ENCODE data around the gene GLRA1.

The GLRA1 gene

DNA sequence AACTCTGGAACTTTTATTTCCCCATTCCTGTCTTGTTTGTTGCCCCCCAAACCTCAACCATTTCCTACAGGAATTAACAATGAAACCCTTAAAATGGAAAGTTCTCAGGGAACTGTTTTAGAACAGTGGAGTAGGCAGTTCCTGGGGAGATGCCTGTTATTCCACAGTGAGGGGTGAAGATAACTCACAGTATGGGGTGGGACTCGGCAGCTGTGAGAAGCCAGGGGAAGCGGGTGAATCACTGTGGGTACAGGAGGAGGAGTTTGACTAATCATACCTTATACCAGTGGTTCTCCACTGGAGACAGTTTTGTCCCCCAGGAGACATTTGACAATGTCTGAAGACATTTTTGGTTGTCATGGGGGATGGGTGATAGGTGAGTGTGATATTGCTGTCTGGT, 36.9 kb upstream of the GLRA1 start:
- DNase-seq (ENCODE audit: low read depth): no peak
- H3K4me3 ChIP-seq (ENCODE audit: low read depth, low read length): no peak overlapping the region
- TF ChIP-seq MAX (IDR thresholded peaks at IDR 0.05; ENCODE audit: low read depth, low read length): no peak

- no peak for DNase-seq (ENCODE audit: low read depth)
- H3K4me3 ChIP-seq (ENCODE audit: low read depth, low read length): no peak overlapping the region
- TF ChIP-seq MAX (IDR thresholded peaks at IDR 0.05; ENCODE audit: low read depth, low read length) (no peak), MYC (IDR thresholded peaks at IDR 0.05; ENCODE audit: low read depth, low read length) (no peak), POLR2A (IDR thresholded peaks at IDR 0.05; ENCODE audit: extremely low read depth, insufficient read length) (no peak)
- TF ChIP-seq, protein P1, sequence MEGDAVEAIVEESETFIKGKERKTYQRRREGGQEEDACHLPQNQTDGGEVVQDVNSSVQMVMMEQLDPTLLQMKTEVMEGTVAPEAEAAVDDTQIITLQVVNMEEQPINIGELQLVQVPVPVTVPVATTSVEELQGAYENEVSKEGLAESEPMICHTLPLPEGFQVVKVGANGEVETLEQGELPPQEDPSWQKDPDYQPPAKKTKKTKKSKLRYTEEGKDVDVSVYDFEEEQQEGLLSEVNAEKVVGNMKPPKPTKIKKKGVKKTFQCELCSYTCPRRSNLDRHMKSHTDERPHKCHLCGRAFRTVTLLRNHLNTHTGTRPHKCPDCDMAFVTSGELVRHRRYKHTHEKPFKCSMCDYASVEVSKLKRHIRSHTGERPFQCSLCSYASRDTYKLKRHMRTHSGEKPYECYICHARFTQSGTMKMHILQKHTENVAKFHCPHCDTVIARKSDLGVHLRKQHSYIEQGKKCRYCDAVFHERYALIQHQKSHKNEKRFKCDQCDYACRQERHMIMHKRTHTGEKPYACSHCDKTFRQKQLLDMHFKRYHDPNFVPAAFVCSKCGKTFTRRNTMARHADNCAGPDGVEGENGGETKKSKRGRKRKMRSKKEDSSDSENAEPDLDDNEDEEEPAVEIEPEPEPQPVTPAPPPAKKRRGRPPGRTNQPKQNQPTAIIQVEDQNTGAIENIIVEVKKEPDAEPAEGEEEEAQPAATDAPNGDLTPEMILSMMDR (IDR thresholded peaks at IDR 0.05; ENCODE audit: low read depth, low read length): no peak
Measured at GRCh38 chr5:151958111-151958510, 33.5 kb upstream of the GLRA1 start.

DNA sequence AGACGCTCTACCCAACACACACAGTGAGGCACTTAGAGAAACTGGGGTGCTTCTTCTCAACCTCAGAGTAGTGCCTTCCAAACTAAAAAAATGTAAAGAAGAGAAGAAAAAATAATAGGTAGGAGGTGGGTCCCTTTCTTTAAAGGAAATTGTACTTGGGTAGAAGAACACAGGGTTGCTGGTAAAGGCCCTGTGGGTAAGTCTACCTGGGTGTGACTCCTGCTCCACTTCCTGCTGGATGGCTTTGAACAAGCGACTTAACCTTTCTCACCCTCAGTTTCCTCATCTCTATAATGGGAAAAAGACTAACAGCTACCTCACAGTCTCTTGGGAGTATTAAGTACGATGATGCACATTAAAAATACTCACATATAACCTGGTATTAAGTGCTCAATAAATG, 32.1 kb upstream of the GLRA1 start:
- H3K4me3 ChIP-seq (ENCODE audit: low read depth, low read length): no peak overlapping the region

DNA sequence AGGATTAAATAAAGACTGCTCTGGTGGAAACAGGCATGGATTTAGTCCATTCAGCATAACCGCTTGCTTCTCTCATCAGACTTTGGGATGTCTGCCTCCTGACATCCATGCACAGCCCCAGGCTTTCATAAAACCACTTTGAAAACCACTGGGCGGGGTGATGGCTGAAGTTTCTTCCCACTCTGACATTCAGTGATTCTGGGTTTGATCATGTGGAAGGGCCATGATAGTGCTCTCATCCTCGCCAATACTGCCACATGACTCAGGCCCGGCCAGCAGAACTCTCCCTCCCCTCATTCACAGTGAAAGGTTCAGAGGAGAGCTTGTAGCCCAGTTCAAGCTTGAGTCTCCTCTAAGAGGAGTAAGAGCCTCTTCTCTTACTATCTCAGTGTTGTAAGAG, 29.6 kb upstream of the GLRA1 start:
- no peak for DNase-seq (ENCODE audit: low read depth)
- no peak overlapping the region for H3K4me3 ChIP-seq (ENCODE audit: low read depth, low read length)
- TF ChIP-seq MYC (IDR thresholded peaks at IDR 0.05; ENCODE audit: low read depth, low read length) (no peak), POLR2A (IDR thresholded peaks at IDR 0.05; ENCODE audit: extremely low read depth, insufficient read length) (no peak), MAX (IDR thresholded peaks at IDR 0.05; ENCODE audit: low read depth, low read length) (no peak)
- TF ChIP-seq, protein P1 (IDR thresholded peaks at IDR 0.05; ENCODE audit: low read depth, low read length): no peak

More for the DNA sequence above, 32.1 kb upstream of the GLRA1 start:
- TF ChIP-seq MYC (IDR thresholded peaks at IDR 0.05; ENCODE audit: low read depth, low read length) (no peak), MAX (IDR thresholded peaks at IDR 0.05; ENCODE audit: low read depth, low read length) (no peak), POLR2A (IDR thresholded peaks at IDR 0.05; ENCODE audit: extremely low read depth, insufficient read length) (no peak)
- TF ChIP-seq, protein P1 (IDR thresholded peaks at IDR 0.05; ENCODE audit: low read depth, low read length): no peak
- DNase-seq (ENCODE audit: low read depth): no peak

- no peak for DNase-seq (ENCODE audit: low read depth)
- H3K4me3 ChIP-seq (ENCODE audit: low read depth, low read length): no peak overlapping the region
- no peak for TF ChIP-seq MYC (IDR thresholded peaks at IDR 0.05; ENCODE audit: low read depth, low read length)
- no peak for TF ChIP-seq POLR2A (IDR thresholded peaks at IDR 0.05; ENCODE audit: extremely low read depth, insufficient read length)
- no peak for TF ChIP-seq MAX (IDR thresholded peaks at IDR 0.05; ENCODE audit: low read depth, low read length)
- TF ChIP-seq, protein P1 (IDR thresholded peaks at IDR 0.05; ENCODE audit: low read depth, low read length): no peak
Measured at GRCh38 chr5:151953833-151954232, 29.2 kb upstream of the GLRA1 start.

DNA sequence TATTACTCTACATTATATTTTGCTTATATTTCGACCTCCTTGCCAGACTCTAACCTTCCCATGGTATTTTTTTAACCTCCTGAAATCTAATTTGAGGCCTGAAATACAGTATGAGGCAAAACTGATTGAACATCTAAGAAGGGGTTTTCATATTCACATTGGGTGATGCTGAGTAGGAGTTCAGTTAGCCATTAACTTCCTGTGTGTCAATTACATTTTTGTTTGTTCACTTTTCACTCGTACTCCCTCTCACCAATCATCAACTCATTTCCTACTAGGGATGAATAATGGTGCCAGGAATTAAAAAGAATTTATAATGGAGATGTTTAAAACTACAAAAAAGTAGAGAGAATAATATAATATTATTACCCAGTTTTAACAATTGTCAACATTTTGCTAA, 27.6 kb upstream of the GLRA1 start:
- H3K4me3 ChIP-seq (ENCODE audit: low read depth, low read length): no peak overlapping the region
- no peak for DNase-seq (ENCODE audit: low read depth)
- no peak for TF ChIP-seq MYC (IDR thresholded peaks at IDR 0.05; ENCODE audit: low read depth, low read length)
- TF ChIP-seq POLR2A (IDR thresholded peaks at IDR 0.05; ENCODE audit: extremely low read depth, insufficient read length): no peak
- TF ChIP-seq, protein P1 (IDR thresholded peaks at IDR 0.05; ENCODE audit: low read depth, low read length): no peak
- no peak for TF ChIP-seq MAX (IDR thresholded peaks at IDR 0.05; ENCODE audit: low read depth, low read length)
